HG03175 (cell line): ENCODE data around the gene ANKRD44.

Source experiments
- ATAC-seq: cut with Tn5 transposase; IDR thresholded peaks from one replicate; pipeline ENCODE4 v1.9.1; 2021; ENCODE audit warnings: mild to moderate bottlenecking, moderate library complexity; ENCODE audit not compliant: unreplicated experiment

The ANKRD44 gene

GRCh38 chr2:197189426-197190099 lies 121.0 kb downstream of the ANKRD44 start:
- no peak for ATAC-seq

- ATAC-seq, result no peak
Observed at GRCh38 chr2:197185676-197186075, 124.9 kb downstream of the ANKRD44 start.

GRCh38 chr2:197184959-197185586 lies 125.5 kb downstream of the ANKRD44 start:
- no peak for ATAC-seq

- ATAC-seq, result no peak
Observed at GRCh38 chr2:197183355-197183754, 127.2 kb downstream of the ANKRD44 start.

- no peak for ATAC-seq
Observed at GRCh38 chr2:197182668-197183067, 127.9 kb downstream of the ANKRD44 start.

- ATAC-seq, result no peak
Observed at GRCh38 chr2:197181491-197181890, 129.1 kb downstream of the ANKRD44 start.

- no peak for ATAC-seq
Observed at GRCh38 chr2:197179744-197180498, 130.7 kb downstream of the ANKRD44 start.

- no peak for ATAC-seq
Observed at GRCh38 chr2:197176522-197176921, 134.1 kb downstream of the ANKRD44 start.

GRCh38 chr2:197174539-197175094 lies 136.0 kb downstream of the ANKRD44 start:
- no peak for ATAC-seq

GRCh38 chr2:197171582-197171981 lies 139.0 kb downstream of the ANKRD44 start:
- ATAC-seq, result no peak

- ATAC-seq, result no peak
Observed at GRCh38 chr2:197170208-197170607, 140.4 kb downstream of the ANKRD44 start.

GRCh38 chr2:197168705-197169104 lies 141.9 kb downstream of the ANKRD44 start:
- peak; percentile 86 for ATAC-seq

GRCh38 chr2:197167608-197168314 lies 142.8 kb downstream of the ANKRD44 start:
- ATAC-seq, result no peak

- ATAC-seq, result no peak
Observed at GRCh38 chr2:197165020-197165419, 145.6 kb downstream of the ANKRD44 start.

- no peak for ATAC-seq
Observed at GRCh38 chr2:197164141-197164754, 146.3 kb downstream of the ANKRD44 start.

- ATAC-seq, result no peak
Observed at GRCh38 chr2:197163712-197164140, 146.9 kb downstream of the ANKRD44 start.

GRCh38 chr2:197161774-197162173 lies 148.8 kb downstream of the ANKRD44 start:
- ATAC-seq, result no peak

- peak; percentile 68 for ATAC-seq
Observed at GRCh38 chr2:197159661-197160211, 150.8 kb downstream of the ANKRD44 start.

GRCh38 chr2:197158591-197159550 lies 151.7 kb downstream of the ANKRD44 start:
- ATAC-seq, result no peak
